ENCODE data around the gene RMDN2.
"Not testable (repeated sequence)": the region's sequence is repeated elsewhere in the genome, so short reads cannot be mapped to it uniquely, and the experiment has no call there.

Gene RMDN2

DNA sequence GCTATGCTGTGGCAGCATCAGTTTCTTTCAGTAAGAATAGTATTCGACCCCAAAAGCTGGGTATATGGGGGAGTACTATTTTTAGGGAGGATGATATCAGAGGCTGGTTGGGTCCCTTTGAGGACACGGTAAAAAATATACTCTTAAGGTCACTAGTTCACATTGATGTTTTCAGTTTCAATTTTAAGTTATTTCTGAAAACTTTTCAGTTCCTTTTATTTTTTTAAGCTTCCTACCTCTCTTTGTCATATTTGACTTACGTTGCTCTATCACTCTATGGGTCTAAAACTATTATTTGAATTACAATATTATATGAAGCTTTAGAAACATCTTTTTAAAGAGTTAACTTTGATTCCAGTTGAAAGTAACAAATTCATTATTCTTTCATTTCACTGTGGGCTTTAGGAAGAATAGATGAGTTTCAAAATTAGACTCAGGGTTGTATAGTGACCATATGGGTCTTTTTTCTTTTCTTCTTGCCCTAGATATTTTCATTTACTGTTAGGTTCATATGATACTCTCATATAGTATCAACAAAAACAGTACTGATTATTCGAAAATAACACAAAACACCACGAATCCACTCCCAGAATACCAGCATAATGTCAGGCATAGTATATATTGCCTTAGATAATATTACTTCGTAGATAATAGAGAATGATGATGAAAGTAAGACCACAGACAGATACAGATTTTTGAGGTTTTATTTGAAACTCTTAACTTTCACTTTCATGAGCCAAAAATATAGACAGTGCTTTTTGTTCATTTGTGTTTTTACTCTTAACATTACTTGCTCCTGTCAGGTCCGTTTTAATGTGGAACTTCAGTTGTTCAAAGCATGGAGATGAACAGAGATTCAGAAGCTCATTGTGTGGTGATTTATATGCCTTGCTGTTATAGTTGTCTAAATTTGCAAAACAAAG is 9.8 kb downstream of the RMDN2 start:
- no peak for DNase-seq

- not testable (repeated sequence) for DNase-seq
These were observed 12.5 kb downstream of the RMDN2 start for GRCh38 chr2:37937568-37937967.

DNA sequence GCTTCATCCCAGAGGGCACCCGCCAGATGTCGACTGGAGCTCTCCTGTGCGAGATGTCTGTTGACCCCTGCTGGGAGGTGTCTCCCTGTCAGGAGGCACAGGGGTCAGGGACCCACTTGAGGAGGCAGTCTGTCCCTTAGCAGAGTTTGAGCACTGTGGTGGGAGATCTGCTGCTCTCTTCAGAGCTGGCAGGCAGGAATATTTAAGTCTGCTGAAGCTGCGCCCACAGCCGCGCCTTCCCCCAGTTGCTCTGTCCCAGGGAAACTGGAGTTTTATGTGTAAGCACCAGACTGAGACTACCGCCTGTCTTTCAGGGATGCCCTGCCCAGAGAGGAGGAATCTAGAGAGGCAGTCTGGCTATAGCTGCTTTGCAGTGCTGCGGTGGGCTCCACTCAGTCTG is 16.2 kb downstream of the RMDN2 start:
- DNase-seq = not testable (repeated sequence)

DNA sequence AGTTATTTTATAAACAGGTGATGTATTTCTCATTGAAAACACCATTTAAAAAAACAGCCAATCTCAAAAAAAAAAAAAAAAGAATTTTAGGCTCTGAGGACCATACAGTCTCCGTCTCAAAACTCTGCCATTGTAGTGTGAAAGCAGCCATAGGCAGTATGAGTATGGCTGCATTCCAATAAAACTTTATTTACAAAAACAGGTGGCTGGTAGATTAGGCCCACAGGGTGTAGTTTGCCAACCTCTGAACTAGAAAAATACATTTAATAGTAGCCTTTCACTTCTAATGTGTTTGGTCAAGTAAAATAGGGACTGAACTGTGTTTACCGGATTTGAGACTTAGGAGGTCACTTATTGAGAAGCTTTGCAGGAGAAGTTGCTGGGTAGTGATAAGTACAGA is 19.2 kb downstream of the RMDN2 start:
- no peak for DNase-seq

GRCh38 chr2:37947306-37947705 is 22.2 kb downstream of the RMDN2 start:
- no peak for DNase-seq

DNA sequence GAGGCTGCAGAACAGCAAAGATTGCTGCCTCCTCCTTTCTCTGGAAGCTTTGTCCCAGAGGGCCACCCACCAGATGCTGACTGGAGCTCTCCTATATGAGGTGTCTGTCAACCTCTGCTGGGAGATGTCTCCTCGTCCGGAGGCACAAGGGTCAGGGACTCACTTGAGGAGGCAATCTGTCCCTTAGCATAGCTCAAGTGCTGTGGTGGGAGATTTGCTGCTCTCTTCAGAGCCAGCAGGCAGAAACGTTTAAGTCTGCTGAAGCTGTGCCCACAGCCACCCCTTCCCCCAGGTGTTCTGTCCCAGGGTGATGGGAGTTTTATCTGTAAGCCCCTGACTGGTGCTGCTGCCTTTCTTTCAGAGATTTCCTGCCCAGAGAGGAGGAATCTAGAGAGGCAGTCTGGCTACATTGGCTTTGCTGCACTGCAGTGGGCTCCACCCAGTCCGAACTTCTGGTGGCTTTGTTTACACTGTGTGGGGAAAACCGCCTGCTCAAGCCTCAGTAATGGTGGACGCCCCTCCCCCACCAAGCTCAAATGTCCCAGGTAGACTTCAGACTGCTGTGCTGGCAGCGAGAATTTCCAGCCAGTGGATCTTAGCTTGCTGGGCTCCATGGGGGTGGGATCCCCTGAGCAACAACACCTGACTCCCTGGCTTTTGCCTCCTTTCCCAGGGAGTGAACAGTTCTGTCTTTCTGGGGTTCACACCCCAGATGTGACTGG is 37.1 kb downstream of the RMDN2 start:
- DNase-seq = not testable (repeated sequence)

GRCh38 chr2:37962740-37963121 is 37.6 kb downstream of the RMDN2 start:
- not testable (repeated sequence) for DNase-seq

DNA sequence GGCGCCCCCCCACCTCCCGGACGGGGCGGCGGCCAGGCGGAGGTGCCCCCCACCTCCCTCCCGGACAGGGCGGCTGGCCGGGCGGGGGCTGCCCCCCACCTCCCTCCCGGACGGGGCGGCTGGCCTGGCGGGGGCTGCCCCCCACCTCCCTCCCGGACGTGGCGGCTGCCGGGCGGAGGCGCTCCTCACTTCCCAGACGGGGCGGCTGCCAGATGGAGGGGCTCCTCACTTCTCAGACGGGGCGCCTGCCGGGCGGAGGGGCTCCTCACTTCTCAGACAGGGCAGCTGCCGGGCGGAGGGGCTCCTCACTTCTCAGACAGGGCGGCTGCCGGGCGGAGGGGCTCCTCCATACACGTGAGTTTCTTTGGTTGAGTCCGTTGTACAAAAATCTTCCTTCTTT is 38.8 kb downstream of the RMDN2 start:
- not testable (repeated sequence) for DNase-seq

- DNase-seq = no peak
These were observed 41.2 kb downstream of the RMDN2 start for GRCh38 chr2:37966326-37966725.

DNA sequence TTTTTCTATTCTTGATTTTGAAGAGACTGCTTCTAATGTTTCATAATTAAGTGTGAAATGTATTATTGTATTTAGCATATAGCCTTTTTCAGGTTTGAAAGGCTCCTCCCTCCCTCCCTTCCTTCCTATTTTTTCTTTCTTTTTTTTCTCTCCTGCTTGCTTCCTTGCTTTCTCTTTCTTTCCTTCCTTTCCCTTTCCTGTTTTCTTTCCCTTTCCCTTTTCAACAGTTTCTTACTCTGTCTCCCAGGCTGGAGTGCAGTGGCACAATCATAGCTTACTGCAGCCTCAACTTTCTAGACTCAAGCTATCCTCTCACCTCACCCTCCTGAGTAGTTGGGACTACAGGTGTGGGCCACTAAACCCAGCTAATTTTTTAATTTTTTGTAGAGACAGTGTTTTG is 44.6 kb downstream of the RMDN2 start:
- no peak for DNase-seq

GRCh38 chr2:37971971-37972370 is 46.9 kb downstream of the RMDN2 start:
- no peak for DNase-seq

- no peak for DNase-seq
These were observed 48.7 kb downstream of the RMDN2 start for GRCh38 chr2:37973615-37974353.

DNA sequence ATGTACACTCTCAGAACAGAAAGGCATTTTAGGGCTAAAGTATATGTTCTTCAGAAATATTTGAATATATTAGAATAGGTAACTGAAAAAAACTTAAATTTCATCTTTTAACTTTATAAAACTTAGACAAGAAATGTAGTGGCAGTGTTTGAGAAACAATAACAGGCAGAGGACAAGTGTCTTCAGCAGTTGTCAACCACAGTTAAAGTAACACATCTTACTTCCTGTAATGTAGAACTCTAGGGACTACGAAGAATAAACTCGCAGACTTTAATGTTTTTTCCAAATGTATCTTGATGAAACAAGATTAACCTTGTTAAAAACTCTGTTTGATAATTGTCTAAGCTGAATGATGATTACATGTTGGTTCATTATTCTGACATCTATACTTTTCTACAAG is 50.7 kb downstream of the RMDN2 start:
- no peak for DNase-seq

DNA sequence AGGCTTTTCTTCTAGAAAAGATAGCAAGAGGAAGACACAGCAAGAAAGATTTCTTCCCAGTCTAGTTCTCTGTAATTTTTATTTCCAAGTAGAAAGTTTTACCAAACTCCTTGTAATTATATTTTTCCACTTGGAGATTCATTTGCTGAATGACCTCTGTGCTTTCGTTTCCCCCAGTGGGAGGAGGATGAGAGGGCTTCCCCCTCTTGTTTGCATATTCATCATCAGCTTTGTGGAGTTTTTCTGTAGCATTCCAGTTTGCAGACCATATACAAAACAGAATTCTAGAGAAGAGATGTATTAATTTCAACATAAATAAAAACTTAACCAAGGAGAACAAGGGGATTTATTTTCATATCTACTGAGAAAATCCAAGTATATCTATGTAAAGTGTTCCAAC is 51.3 kb downstream of the RMDN2 start:
- DNase-seq = no peak

- DNase-seq = peak; percentile 58
These were observed 57.1 kb downstream of the RMDN2 start for GRCh38 chr2:37982147-37982582.

- no peak for DNase-seq
These were observed 57.8 kb downstream of the RMDN2 start for GRCh38 chr2:37982847-37983246.

GRCh38 chr2:37983719-37984118 is 58.6 kb downstream of the RMDN2 start:
- DNase-seq = no peak

DNA sequence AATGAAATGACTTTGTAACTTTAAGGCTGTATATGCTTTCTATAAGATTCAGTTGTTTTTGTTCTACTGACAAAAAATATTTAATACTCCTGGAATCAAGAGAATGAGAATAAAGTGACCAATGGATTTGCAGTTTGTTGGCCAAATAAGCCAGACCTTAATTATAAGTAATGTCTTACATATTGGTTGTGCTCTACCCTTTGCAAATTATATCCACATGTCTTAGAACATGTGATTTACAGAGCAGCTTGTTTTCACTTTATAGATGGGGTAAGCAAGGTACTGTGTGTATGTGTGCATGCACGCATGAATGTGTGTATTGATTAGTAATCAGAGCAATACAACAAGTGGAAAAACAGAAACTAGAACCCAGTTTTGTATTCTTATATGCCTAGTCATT is 59.1 kb downstream of the RMDN2 start:
- DNase-seq = no peak

DNA sequence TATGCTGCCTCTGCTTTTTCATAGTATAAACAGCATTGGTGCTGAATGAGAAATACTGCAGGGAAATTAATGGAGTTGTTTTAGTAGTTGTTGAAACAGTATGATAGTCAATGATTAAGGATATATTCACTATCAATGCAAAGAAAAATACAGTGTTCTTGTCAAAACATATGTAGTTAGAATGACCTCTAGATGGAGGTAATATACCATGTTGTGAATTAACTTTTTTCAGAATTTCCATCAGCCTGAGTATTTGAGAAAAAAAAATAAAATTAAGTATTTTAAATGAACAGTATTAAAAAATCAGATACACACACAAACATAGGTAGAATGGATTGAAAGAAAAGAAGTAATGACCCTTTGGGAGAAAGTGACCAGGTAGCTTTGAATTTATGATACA is 59.5 kb downstream of the RMDN2 start:
- DNase-seq = no peak

DNA sequence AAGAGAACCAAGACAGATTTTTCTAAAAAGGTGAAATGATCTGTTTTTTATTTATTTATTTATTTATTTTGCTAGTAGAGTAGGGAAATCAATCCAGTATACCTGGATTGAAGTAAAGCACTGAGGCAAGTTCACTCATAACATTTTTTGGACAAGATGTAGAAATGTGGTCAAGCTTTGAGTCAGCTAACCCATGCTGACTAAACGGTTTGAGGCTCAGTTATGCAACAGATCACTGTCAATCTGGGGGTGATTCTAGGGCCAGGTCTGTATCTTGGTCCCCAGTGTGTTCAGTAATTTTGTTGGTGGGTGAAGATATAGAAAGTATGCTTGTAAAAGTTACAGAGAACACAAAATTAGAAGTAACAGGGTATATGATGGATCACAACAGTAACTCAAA is 60.2 kb downstream of the RMDN2 start:
- DNase-seq = no peak

- no peak for DNase-seq
These were observed 62.1 kb downstream of the RMDN2 start for GRCh38 chr2:37987098-37987775.

- DNase-seq = no peak
These were observed 67.5 kb downstream of the RMDN2 start for GRCh38 chr2:37992601-37993000.

DNA sequence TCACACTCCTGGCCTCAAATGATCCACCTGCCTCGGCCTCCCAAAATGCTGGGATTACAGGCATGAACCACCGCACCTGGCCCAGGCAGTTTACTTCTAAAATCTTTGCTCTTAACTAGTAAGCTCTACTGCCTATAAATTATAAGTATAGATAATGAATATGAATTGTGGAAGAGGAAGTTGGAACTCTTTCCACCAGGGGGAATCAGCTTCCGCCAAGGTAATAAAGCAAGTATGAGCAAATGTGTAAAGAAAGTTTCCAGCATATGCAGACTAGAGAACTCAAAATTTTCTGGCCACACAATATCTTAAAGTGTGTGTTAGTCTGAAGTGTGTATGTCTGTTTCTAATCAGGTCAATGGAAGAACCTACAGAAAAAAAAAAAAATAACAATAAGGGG is 68.1 kb downstream of the RMDN2 start:
- DNase-seq = no peak

All from T1000 (cell line).